ENCODE results near the gene PSMD2.
"Not testable (repeated sequence)": the region's sequence is repeated elsewhere in the genome, so short reads cannot be mapped to it uniquely, and the experiment has no call there.

Gene PSMD2

GRCh38 chr3:184337981-184338380 lies 38.9 kb downstream of the PSMD2 start:
- H3K27ac ChIP-seq: no peak overlapping the region
- TF ChIP-seq CTCF (conservative IDR thresholded peaks at IDR 0.05): no peak

- H3K27ac ChIP-seq: no peak overlapping the region
- no peak for TF ChIP-seq CTCF (conservative IDR thresholded peaks at IDR 0.05)
Measured at GRCh38 chr3:184338511-184338945, 39.5 kb downstream of the PSMD2 start.

GRCh38 chr3:184339001-184339400 lies 40.0 kb downstream of the PSMD2 start:
- no peak overlapping the region for H3K27ac ChIP-seq
- no peak for TF ChIP-seq CTCF (conservative IDR thresholded peaks at IDR 0.05)

GRCh38 chr3:184339451-184340135 lies 40.6 kb downstream of the PSMD2 start:
- not testable (repeated sequence) for H3K27ac ChIP-seq

- H3K27ac ChIP-seq: no peak overlapping the region
- TF ChIP-seq CTCF (conservative IDR thresholded peaks at IDR 0.05): no peak
Measured at GRCh38 chr3:184341925-184342324, 42.9 kb downstream of the PSMD2 start.

GRCh38 chr3:184343200-184343876 lies 44.3 kb downstream of the PSMD2 start:
- H3K27ac ChIP-seq: no peak overlapping the region
- no peak for TF ChIP-seq CTCF (conservative IDR thresholded peaks at IDR 0.05)

GRCh38 chr3:184344579-184345316 lies 45.7 kb downstream of the PSMD2 start:
- TF ChIP-seq CTCF (conservative IDR thresholded peaks at IDR 0.05): no peak
- peak overlapping the region; percentile 38 for H3K27ac ChIP-seq

Data from VCaP (cell line).